HG03025 (cell line): Measurements from ENCODE around the gene RNF130.
"Not testable (repeated sequence)": the region's sequence is repeated elsewhere in the genome, so short reads cannot be mapped to it uniquely, and the experiment has no call there.

Experiments
- ATAC-seq: cut with Tn5 transposase; IDR thresholded peaks from one replicate; pipeline ENCODE4 v1.9.1; 2021; ENCODE audit warnings: mild to moderate bottlenecking, moderate library complexity; ENCODE audit not compliant: unreplicated experiment, low FRiP score

Gene RNF130

DNA sequence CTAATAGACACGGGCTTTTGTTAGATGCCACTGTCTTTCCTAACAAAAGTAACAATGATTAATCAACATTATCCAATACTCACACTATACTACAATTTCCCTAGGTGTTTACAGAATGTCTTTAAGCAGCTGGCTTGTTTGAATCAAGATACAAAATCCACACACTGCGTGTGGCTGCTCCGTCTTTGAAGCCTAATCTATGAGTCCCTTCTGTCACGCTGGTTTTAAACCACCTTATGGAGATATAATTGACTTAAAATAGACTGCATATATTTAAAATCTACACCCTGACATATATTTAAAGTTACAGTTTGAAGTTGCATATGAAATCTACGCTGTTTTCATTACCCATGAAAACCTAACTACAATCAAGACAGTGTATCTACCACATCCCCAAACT lies 89.9 kb downstream of the RNF130 start:
- ATAC-seq, result no peak

DNA sequence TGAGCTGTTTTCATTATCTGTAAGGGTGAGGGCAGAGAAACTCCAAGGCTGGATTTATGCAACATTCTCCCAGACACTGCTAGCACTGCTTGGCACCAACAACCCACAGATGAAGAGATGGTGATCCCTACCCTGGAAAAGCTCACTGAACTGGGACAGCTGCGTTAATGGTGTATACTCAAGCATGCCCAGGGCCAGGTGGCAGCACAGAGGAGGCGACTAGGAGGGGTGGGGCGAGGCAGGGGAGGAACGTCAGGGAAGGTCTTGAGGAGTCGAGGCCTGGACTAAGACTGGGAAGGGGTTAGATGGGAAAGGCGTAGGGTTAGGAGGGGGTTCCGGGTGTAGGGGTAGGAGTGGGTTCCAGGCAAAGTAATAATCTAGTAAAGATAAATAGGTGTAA lies 90.8 kb downstream of the RNF130 start:
- ATAC-seq, result no peak

DNA sequence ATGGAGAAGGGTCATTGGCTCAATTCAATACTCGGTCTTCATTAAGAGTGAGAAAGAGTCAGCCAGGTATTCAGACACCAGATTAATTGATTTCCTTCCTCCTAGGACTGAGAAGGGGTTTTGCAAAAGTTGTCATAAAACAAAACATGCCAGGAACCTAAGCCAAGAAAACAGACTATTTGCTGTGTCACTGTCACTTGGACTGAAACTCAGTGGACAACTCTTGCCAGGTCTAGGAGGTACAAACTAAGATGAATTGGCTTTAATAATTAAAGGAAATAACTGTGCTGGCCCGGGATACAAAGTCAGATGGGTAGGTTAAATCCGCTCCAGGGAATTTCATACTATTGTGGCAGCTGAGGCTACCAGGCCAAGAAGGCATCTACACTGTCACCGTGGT lies 92.8 kb downstream of the RNF130 start:
- no peak for ATAC-seq

DNA sequence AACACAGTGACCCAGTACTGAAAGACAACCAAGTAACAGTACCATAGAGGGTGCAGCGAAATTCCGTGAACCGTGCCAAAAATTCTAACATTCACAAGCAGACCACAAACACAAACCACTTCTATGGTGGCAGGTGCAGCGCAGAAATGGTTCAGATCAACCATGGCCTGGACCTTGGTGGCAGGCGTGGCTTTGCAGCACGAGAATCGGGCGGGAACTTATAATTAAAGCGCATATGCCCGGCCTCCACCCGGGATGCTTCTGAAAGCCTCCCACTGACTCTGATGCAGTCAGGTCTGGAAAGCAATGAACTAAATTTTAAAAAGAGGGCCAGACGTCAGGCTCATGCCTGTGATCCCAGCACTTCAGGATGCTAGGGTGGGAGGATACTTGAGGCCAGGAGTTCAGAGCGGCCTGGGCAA lies 95.8 kb downstream of the RNF130 start:
- no peak for ATAC-seq

DNA sequence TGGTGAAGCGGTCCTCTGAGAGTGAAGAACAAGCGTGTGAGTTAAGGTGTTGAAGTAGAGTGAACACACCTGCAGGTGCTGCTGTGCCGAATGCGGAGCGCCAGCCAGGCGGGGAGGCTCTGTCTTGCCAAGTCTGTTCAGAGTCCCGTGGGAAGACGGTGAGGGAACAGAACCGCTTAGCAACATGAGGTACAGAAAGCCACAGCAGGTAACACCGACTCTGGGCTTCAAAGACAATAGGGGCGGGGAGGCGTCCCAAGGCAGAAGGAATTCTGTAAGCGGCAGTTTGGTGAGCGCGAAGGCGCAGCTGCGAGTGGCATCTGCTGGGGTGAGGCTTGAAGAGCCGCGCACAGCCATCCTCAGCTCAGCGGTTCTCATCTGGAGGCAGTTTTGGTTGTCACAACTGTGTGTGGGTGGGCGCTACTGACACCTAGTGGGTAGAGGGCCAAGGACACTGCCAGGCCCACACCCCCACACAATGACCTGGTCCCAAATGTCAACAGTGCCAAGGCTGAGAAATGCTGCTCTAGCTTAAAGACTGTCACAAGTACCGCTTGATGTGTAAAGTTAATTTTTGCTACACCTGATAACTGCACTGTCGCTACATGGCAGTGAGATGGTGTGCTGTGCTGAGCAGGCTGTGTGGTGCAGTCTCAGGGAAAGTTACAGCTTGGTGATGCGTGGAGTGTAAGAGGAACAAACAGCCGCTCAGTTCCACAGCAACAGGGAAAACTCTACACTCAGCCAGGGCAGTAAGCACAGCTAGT lies 96.4 kb downstream of the RNF130 start:
- no peak for ATAC-seq

DNA sequence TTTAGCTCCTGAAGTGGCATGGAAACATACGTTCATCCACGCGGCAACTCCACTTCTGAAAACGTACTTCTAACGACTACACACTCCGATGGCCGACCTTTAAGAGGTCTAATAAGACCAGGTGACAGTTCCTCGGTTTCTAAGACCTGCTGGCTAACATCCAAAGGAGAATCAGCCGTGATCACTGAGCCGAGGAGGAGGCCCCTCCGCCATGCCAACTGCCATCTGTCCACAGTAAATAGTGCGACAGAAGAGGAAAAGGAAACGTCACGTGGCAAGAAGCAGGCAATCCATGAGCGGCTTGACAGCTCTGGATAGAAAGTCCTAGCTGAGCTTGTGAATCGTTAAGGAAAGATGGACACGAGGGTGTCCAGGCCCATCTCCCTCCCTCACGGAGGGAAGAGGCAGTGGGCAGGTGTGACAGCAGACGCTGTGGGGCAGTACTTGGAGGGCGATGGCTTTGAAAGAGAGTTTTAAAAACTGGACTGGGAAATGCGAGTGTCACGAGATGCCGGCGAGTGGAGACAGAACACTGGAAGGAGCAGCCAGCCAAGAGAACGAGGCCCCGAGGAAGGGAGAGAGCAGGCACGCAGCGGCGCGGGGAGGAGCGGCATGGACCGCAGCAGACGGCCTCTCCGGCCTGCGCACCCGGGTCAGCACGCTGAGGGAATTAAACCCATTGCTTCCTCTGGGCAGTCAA lies 97.2 kb downstream of the RNF130 start:
- no peak for ATAC-seq

DNA sequence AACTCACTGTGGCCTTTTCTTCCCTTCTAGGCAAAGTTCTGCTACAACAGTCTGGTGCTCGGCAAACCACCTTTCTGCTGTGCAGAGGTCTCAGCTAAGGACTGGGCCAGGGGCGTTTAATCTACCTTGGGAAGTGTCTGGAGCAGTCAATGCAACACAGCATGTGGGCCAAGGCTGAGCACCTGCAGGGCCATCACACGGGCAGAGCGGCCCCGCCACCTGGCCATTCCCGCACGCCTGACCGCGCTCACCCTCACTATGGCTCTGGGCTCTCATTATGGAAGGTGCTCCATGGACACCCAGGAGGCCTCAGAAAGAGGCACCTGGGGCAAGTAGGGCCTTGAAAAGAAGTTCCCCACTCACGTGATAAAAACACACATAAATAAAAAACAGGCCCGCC lies 98.2 kb downstream of the RNF130 start:
- no peak for ATAC-seq

DNA sequence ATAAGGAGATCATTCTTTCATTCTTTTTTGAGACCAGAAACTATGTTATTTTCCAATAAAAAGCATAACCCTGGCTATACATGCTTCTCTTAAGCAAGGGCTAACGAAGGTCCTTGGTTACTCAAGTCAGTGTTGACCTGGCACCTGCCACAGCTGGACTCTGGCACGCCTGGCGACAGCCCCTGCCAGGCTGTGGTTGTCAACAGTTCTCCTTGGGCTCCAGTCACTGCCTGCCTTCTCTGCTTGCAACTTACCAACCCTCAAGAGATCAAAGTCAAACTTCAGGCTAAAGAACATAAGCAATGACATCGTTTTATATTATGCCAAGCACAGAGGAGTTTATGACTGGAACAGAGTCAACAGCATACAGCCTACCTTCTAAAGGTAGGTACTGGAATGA lies 102.4 kb downstream of the RNF130 start:
- ATAC-seq, result no peak

DNA sequence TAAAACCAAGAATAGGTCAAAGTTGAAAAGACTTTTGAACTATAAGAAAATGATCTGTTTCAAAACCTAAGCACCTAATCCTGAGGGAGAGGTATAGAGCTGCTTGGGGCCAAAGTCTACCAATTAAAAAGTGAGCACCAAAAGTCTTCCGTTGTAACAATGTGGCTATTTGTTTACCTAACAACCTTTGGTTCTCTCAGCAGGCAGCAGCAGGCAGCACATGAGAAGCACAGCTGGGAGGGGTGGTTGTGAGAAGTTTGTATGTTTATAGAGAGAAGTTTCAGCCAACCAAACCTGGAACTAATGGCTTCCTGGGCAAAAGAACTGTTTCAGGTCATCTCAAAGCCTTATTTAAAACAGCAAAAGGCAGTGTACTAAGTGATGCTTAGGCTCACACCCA lies 104.1 kb downstream of the RNF130 start:
- no peak for ATAC-seq

DNA sequence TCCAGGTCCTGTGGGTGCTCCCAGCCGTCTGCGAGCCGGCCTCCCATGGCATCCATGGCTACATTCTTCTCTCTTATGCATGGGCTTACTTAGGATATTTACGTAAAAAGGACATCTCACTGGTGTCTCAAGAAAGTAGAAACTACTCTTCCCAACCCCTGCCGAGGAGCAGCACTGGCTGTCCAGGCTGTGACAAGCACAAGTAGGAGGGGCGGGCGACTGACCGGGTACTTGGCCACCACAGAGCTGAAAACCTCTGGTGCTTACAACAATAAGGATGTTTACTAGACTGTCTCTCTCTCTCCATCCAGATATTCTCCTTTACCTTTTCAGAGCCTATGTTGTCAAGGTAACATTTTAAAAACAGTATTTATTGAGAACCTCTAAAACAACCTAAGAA lies 107.5 kb downstream of the RNF130 start:
- ATAC-seq, result no peak

DNA sequence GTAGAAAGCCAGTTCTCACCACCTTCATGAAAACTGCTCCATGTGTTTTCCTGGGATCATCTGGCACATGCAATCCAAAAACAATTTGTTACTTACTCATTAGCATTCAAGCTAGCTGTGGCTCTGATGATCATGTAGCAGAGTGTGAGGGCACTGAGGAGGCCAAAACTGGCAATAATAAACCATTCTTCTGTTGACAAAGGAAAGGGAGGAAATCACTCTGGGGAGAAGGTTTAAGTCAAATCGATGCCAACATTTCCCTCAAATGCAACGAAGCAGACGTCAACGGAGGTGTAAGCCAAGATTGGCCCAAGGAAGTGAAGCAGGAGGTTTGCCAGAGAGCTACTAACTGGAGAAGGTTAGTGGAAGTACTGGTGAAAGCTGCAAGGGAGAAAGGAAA lies 108.2 kb downstream of the RNF130 start:
- ATAC-seq, result no peak

DNA sequence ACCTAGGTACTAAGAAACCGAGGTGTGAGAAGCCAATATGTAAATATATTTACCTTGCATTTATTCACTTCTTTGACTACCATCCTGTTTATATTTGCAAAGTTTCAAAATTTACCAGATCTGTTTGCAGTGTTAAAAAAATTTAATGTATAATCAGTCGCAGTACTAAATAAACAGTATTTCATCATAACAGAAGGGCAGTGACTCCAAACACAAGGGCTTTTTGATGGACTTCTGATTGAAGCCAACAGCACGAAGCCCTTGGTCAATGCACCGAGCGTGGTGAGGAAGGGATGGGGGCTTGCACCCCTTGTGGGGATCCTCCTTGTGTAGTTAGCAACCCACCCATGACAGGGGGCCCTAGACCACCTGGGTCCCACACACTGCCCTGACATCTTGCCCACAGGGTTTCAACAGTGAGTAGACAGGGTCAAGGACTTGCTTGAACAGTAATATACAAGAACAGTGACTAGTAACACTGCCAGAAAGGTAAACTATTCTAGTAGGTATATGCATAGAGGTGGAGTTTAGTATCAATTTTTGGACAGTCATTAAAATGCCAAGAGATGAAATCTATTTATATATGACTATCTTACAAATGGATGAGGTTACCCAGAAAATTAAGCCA lies 111.2 kb downstream of the RNF130 start:
- no peak for ATAC-seq

DNA sequence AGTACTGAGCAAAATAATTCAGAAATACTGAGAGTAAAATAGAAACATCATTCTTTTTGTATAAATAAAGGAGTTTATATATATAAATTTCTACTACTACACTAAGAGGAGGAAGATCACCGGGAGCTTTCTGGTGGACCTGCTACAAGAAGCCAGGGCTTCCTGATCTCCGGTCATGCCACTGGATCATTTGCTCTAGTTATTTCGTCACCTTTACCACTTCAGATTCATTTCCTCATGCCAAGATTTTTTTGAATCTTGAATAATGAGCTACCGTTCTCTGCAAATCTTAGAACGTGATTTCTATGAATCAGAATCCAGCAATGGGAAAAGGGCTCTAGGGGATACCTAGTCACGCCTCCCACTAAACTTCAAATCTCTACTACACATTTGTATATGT lies 111.9 kb downstream of the RNF130 start:
- no peak for ATAC-seq

DNA sequence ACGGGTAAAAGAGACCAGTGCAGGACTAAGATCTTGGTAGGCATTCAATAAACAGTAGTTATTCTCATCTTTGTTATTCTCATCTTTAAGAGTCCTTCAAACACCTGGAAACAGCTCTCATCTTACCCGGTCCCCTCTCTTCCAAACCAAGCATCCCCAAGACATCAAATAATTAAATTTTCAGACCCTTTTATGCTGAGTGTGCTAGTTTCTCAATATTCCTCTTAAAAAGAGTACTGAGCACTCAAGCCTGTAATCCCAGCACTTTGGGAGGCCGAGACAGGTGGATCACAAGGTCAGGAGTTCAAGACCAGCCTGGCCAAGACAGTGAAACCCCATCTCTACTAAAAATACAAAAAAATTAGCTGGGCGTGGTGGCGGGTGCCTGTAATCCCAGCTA lies 112.4 kb downstream of the RNF130 start:
- not testable (repeated sequence) for ATAC-seq

DNA sequence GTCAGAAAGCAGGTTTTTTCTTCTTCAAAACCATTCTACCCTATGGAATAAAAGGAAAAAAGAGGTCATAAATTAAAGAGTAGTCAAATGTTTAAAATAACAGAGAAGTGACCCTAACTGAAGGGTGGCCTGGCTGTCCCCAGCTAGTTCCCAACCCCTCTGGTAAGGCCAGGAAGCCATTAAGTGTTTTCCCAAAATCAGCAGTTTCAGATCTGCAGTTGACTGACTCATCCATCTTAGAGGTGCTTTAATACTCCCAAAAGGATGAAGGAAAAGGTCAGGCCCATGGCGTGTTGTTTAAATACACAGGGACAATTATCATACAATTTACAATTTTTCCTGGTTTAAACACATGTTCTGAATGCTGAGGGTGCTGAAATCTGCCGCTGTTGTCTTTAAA lies 115.9 kb downstream of the RNF130 start:
- ATAC-seq, result no peak

DNA sequence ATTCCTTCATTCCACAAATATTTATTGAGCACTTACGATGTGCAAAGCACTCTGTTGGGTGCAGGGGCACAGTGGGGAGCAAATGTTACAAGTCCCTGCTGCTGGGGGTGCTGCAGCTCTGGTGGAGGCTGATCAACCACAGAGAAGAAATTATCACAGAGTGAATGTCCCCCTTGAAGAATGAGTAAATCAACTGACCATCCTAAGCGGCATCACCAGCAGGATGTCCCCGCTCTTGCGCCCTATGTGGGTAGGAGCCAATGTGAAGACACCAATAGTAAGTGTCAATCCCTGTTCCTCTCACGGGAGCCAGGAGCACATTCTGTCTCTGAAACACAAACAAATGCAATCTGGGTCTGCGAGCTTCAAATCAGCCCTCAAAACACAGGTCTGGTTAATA lies 116.5 kb downstream of the RNF130 start:
- ATAC-seq, result no peak

DNA sequence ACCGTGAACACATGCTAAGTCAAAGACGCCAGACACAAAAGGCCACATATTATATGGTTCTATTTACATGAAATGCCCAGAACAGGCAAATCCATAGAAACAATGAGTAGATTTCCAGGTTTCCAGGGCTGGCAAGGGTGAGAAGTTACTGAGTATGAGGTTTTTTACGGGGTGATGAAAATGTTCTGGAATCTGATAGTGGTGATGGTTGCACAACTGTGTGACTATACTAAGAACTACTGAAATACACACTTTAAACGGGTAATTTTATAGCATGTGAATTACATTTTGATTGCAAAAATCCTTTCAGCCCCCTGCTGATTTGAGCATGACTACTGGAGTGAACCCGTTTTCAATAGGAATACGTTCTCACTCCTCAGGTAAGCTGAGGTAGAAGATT lies 117.1 kb downstream of the RNF130 start:
- no peak for ATAC-seq

DNA sequence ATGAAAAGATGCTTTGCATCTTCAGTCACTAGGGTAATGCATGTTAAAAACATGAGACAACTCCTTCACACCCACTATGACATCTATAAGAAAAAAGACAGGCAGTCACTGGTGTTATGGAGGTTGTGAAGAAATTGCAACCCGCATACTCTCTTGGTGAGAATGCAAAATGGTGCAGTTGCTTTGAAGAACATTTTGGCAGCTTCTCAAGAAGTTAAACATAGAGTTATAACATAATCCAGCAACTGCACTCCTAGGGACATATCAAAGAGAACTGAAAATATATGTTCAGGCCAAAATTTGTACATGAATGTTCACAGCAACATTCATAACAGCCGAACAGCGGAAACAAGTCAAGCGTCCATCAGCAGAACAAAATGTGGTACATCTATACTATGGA lies 117.6 kb downstream of the RNF130 start:
- ATAC-seq, result no peak

DNA sequence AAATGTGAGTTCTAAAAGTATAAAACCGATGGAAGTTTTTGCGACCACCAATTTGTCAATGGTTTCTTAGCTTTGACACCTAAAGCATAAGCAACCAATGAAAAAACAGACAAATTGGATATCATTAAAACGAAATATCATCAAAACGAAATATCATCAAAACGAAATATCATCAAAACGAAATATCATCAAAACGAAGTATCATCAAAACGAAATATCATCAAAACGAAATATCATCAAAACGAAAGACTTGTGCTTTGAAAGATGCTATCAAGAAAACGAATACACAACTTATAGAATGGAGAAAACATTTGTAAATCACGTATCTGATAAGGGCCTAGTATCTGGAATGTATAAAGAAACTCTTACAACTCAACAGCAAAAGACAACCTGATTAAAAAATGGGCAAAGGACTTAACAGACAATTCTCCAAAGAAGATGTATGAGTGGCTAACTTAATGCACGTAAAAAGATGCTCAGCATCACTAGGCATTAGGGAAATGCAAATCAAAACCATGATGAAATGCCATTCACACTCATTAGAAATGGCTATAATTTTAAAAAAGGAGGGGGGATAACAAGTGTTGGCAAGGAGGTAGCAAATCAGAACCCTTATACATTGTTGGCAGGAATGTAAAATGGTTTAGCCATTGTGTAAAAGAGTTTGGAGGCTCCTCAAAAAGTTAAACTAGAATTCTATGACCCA lies 134.4 kb downstream of the RNF130 start:
- no peak for ATAC-seq

DNA sequence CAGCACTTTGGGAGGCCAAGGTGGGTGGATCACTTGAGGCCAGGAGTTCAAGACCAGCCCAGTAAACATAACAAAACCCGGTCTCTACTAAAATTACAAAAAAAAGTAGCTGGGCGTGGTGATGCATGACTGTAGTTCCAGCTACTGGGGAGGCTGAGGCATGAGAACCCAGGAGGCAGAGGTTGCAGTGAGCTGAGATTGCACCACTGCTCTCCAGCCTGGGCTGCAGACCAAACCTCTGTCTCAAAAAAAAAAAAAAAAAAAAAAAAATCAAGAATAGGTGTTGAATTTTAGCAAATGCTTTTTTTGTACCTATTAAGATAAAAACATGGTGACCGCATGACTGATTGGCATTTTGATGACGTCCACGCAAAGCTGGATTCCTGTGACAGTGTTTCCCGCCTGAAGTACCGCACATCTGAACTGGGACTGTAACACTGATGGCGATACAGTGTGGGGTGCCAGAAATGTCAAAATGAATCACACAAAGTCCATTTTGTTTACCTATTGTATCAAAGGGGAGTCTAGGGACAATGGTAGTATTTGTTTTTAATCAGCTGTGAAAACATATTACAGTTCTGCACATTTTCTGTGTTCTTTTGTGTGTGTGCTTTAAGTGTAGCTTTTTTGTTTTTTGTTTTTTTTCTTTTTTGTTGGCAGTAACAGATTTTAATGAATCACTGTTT lies 140.6 kb downstream of the RNF130 start:
- no peak for ATAC-seq

DNA sequence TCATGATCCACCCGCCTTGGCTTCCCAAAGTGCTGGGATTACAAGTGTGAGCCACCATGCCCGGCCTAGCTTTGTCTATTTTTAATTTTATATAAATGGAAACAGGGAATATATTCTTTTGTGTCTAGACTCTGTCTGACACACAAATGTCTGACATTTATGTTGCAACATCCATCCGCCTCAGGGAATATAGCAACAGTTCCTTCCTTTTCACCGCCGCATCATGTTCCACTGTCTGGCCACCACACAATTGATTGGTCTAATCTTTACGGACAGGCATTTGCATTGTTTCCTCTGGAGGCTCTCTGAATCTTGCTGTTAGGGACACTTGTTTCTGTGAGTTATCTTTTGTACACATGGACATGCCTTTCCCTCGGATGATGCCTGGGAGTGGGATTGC lies 143.7 kb downstream of the RNF130 start:
- ATAC-seq, result no peak
